CD4-positive, alpha-beta memory T cell (primary cell): Measurements from ENCODE around the gene FA2H. TPM values are rescaled to one million over a fixed set of nuclear protein-coding genes. Genes with fewer than 3 reads are reported as not detected.

Experiments
- CTCF ChIA-PET: fragments of 350-600 bp; sonication (Branson Sonifier 250); formaldehyde crosslinking; loops from one replicate; lab custom pipeline; 2021; ENCODE audit warnings: inconsistent platforms; ENCODE audit not compliant: partially characterized antibody; lab: Charles Lee
- POLR2A ChIA-PET: fragments of 350-600 bp; sonication (Branson Sonifier 250); formaldehyde crosslinking; loops from one replicate; lab custom pipeline; 2021; ENCODE audit not compliant: partially characterized antibody; lab: Charles Lee
- DNase-seq, 5 donors: peaks; one replicate each; pipeline versions ENCODE4 v3.0.0 to v3.0.0-alpha.2; 2020 to 2022; ENCODE audit warnings: mixed read lengths in 1 of 5
- H3K27ac ChIP-seq: one replicate; pipeline ENCODE4 v1.7.0; 2013; ENCODE audit warnings: low read depth, low read length
- H3K27me3 ChIP-seq: 2 replicates; pipeline ENCODE4 v1.7.0; 2013; ENCODE audit warnings: mild to moderate bottlenecking, low read length, moderate library complexity; ENCODE audit not compliant: insufficient read depth
- H3K36me3 ChIP-seq: 2 replicates; pipeline ENCODE4 v1.7.0; 2013; ENCODE audit warnings: mild to moderate bottlenecking, low read length, moderate library complexity; ENCODE audit not compliant: insufficient read depth
- H3K4me1 ChIP-seq: 2 replicates; pipeline ENCODE4 v1.7.0; 2013; ENCODE audit warnings: mild to moderate bottlenecking, low read length, moderate library complexity; ENCODE audit not compliant: insufficient read depth
- H3K4me3 ChIP-seq, 2 donors: one replicate each; pipeline ENCODE4 v1.7.0; 2013; ENCODE audit warnings: low read length in 2 of 2, mild to moderate bottlenecking in 1 of 2
- H3K9me3 ChIP-seq, 2 donors: one replicate each; pipeline ENCODE4 v1.7.0; 2013; ENCODE audit warnings: low read length in 2 of 2, control low read depth in 1 of 2; ENCODE audit not compliant: control insufficient read depth in 1 of 2
- H3K27ac Mint-ChIP-seq, 7 donors: one replicate each; pipeline ENCODE4 v1.8.0; 2020 to 2021; ENCODE audit warnings: mixed read lengths in 7 of 7, mild to moderate bottlenecking in 6 of 7, inconsistent platforms in 3 of 7, moderate library complexity in 3 of 7
- H3K27me3 Mint-ChIP-seq, 2 donors: one replicate each; pipeline ENCODE4 v1.8.0; 2020 to 2021; ENCODE audit warnings: mixed read lengths in 2 of 2
- H3K36me3 Mint-ChIP-seq, 2 donors: one replicate each; pipeline ENCODE4 v1.8.0; 2020 to 2021; ENCODE audit warnings: mixed read lengths in 2 of 2, inconsistent platforms in 1 of 2, mild to moderate bottlenecking in 1 of 2
- H3K4me1 Mint-ChIP-seq, 4 donors: one replicate each; pipeline ENCODE4 v1.8.0; 2020 to 2021; ENCODE audit warnings: mixed read lengths in 4 of 4, mild to moderate bottlenecking in 1 of 4
- H3K4me3 Mint-ChIP-seq, 8 donors: one replicate each; pipeline ENCODE4 v1.8.0; 2020 to 2021; ENCODE audit warnings: mixed read lengths in 8 of 8, mild to moderate bottlenecking in 7 of 8, moderate library complexity in 6 of 8, inconsistent platforms in 3 of 8
- H3K9me3 Mint-ChIP-seq, 8 donors: one replicate each; pipeline ENCODE4 v1.8.0; 2020 to 2021; ENCODE audit warnings: mixed read lengths in 8 of 8, mild to moderate bottlenecking in 5 of 8, inconsistent platforms in 3 of 8, moderate library complexity in 1 of 8
- intact Hi-C: fragments of 100-400 bp; cut with micrococcal nuclease; formaldehyde crosslinking; loops from one replicate; pipeline ENCODE4 v1.15.1; 2023
- polyA plus RNA-seq, 2 donors: library from polyadenylated mRNA; unstranded; fragments of 300-500 nt; fragmentation: Illumina TruSeq; gene quantifications; one replicate each; pipeline ENCODE4 v1.2.3, GENCODE V29; 2021
- total RNA-seq, 2 experiments: library from RNA; stranded (reverse); gene quantifications; one replicate each; pipeline ENCODE4 v1.2.3, GENCODE V29; 2021

The FA2H gene
- total and polyA plus RNA-seq, 4 experiments from 2014 or later: 0.17 to 0.21 TPM; not detected in 2

DNA sequence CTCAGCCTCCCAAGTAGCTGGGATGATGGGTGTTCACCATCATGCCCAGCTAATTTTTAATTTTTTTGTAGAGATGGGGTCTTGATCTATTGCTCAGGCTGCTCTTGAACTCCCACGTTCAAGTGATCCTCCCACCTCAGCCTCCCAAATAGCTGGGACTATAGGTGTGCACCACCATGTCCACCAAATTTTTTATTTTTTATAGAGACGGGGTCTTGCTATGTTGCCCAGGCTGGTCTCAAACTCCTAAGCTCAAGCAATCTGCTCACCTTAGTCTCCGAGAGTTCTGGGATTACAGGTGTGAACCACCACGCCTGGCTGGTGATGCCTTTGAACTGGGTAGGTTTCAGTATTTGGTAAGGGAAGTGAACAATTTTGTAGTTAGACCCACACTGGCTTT is 30.1 kb downstream of the FA2H start:
- H3K4me3 ChIP-seq: no peak overlapping the region
- no peaks in the 10 kb centered on the region for H3K9me3 ChIP-seq
- POLR2A ChIA-PET: no interaction called here
- intact Hi-C loops: no loop called here
- Mint-ChIP-seq H3K27ac (peak overlapping the region in 1 of 7 donors; percentile 22), H3K9me3 (no peaks in the 10 kb centered on the region), H3K4me3 (no peak overlapping the region), H3K27me3 (peaks cover 0 to 3% of the 10 kb centered on the region in 2 donors), H3K4me1 (no peaks in the 10 kb centered on the region), H3K36me3 (no peaks in the 10 kb centered on the region)
- CTCF ChIA-PET: no interaction called here
- no peak overlapping the region for H3K27ac ChIP-seq
- H3K27me3 ChIP-seq: no peaks in the 10 kb centered on the region
- no peaks in the 10 kb centered on the region for H3K4me1 ChIP-seq
- no peak for DNase-seq
- no peaks in the 10 kb centered on the region for H3K36me3 ChIP-seq

GRCh38 chr16:74743668-74744299 is 30.8 kb downstream of the FA2H start:
- no peaks in the 10 kb centered on the region for H3K9me3 ChIP-seq
- no peaks in the 10 kb centered on the region for H3K9me3 Mint-ChIP-seq
- no peaks in the 10 kb centered on the region for H3K27me3 ChIP-seq
- ChIA-PET CTCF (no interaction called here), POLR2A (no interaction called here)
- H3K4me1 ChIP-seq: no peaks in the 10 kb centered on the region
- no peak overlapping the region for H3K4me3 Mint-ChIP-seq
- no peaks in the 10 kb centered on the region for H3K36me3 ChIP-seq
- H3K27me3 Mint-ChIP-seq: peaks cover 0 to 3% of the 10 kb centered on the region in 2 donors
- H3K36me3 Mint-ChIP-seq: no peaks in the 10 kb centered on the region
- H3K4me3 ChIP-seq: no peak overlapping the region
- no peak for DNase-seq
- H3K4me1 Mint-ChIP-seq: no peaks in the 10 kb centered on the region
- intact Hi-C loops: no loop called here
- no peak overlapping the region for H3K27ac ChIP-seq
- no peak overlapping the region for H3K27ac Mint-ChIP-seq

- Histone ChIP-seq H3K4me1 (no peaks in the 10 kb centered on the region), H3K4me3 (no peak overlapping the region), H3K27me3 (no peaks in the 10 kb centered on the region), H3K36me3 (no peaks in the 10 kb centered on the region), H3K27ac (no peak overlapping the region), H3K9me3 (no peaks in the 10 kb centered on the region)
- ChIA-PET CTCF (no interaction called here), POLR2A (no interaction called here)
- Mint-ChIP-seq H3K4me1 (no peaks in the 10 kb centered on the region), H3K4me3 (no peak overlapping the region), H3K27ac (no peak overlapping the region), H3K36me3 (no peaks in the 10 kb centered on the region), H3K27me3 (peaks cover 0 to 3% of the 10 kb centered on the region in 2 donors), H3K9me3 (no peaks in the 10 kb centered on the region)
- DNase-seq: no peak
- intact Hi-C loops: no loop called here
Measured at GRCh38 chr16:74743045-74743667, 31.5 kb downstream of the FA2H start.

DNA sequence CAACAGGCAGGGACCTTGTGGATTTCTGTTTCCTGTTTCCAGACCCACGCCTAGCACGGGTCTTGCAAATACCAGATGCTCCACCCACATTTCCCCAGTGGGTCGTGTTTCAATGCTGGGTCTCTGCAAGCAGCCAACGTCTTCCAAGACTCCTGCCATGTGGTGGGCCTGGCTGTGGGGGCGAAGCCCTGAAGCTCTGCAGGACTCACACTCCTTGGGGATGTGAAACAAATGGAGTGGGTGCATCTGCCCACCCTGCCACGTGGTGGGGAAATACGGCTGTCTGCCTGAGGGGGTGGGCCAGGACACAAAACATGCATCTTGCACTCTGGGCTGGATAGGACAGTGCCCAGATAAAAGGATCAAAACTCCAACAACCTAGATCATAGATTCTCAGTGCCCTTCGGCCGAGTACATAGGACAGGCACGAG is 32.6 kb downstream of the FA2H start:
- no peaks in the 10 kb centered on the region for H3K27me3 ChIP-seq
- Mint-ChIP-seq H3K4me3 (no peak overlapping the region), H3K4me1 (no peaks in the 10 kb centered on the region), H3K27ac (no peak overlapping the region), H3K27me3 (peaks cover 0 to 5% of the 10 kb centered on the region in 2 donors), H3K36me3 (no peaks in the 10 kb centered on the region), H3K9me3 (no peaks in the 10 kb centered on the region)
- ChIA-PET CTCF (no interaction called here), POLR2A (no interaction called here)
- DNase-seq: no peak
- no peaks in the 10 kb centered on the region for H3K4me1 ChIP-seq
- H3K27ac ChIP-seq: no peak overlapping the region
- intact Hi-C loops: no loop called here
- no peaks in the 10 kb centered on the region for H3K36me3 ChIP-seq
- no peak overlapping the region for H3K4me3 ChIP-seq
- H3K9me3 ChIP-seq: no peaks in the 10 kb centered on the region

- Histone ChIP-seq H3K27me3 (no peaks in the 10 kb centered on the region), H3K4me3 (no peak overlapping the region), H3K27ac (no peak overlapping the region), H3K4me1 (no peaks in the 10 kb centered on the region), H3K9me3 (no peaks in the 10 kb centered on the region), H3K36me3 (no peaks in the 10 kb centered on the region)
- Mint-ChIP-seq H3K4me3 (no peak overlapping the region), H3K4me1 (no peaks in the 10 kb centered on the region), H3K36me3 (no peaks in the 10 kb centered on the region), H3K9me3 (no peaks in the 10 kb centered on the region), H3K27ac (no peak overlapping the region), H3K27me3 (peaks cover 0 to 5% of the 10 kb centered on the region in 2 donors)
- ChIA-PET POLR2A (no interaction called here), CTCF (no interaction called here)
- intact Hi-C loops: no loop called here
- DNase-seq: no peak
Measured at GRCh38 chr16:74740795-74741304, 33.8 kb downstream of the FA2H start.

DNA sequence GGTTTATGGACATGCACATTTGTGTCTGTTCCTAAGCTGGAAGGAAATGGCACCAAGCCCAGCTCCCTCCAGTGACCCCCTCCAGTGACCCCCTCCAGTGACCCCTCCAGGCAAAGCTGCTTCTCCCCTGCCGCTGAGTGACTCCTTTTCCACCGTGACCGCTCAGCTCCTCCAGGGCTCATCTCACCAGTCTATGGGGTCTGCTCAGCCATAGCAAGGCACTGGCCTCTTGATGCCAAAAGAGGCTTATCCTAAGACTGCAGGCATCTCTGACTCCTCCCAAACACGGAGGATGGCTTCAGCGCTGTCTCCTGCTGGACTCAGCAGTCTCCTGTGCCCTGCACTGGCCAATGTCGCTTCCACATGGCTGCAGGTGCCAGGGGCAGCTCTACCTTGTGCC is 35.3 kb downstream of the FA2H start:
- H3K36me3 Mint-ChIP-seq: no peaks in the 10 kb centered on the region
- H3K4me1 ChIP-seq: no peaks in the 10 kb centered on the region
- peaks cover 0 to 5% of the 10 kb centered on the region in 2 donors for H3K27me3 Mint-ChIP-seq
- POLR2A ChIA-PET: no interaction called here
- H3K36me3 ChIP-seq: no peaks in the 10 kb centered on the region
- no peak overlapping the region for H3K27ac Mint-ChIP-seq
- peaks cover 4% of the 10 kb centered on the region for H3K27me3 ChIP-seq
- no peak for DNase-seq
- H3K9me3 Mint-ChIP-seq: no peaks in the 10 kb centered on the region
- no peak overlapping the region for H3K4me3 Mint-ChIP-seq
- H3K27ac ChIP-seq: no peak overlapping the region
- H3K4me1 Mint-ChIP-seq: no peaks in the 10 kb centered on the region
- CTCF ChIA-PET: no interaction called here
- no peaks in the 10 kb centered on the region for H3K9me3 ChIP-seq
- H3K4me3 ChIP-seq: no peak overlapping the region
- intact Hi-C loops: no loop called here

- Mint-ChIP-seq H3K27ac (no peak overlapping the region), H3K4me1 (no peaks in the 10 kb centered on the region), H3K4me3 (no peak overlapping the region), H3K9me3 (no peaks in the 10 kb centered on the region), H3K27me3 (peaks cover 0 to 5% of the 10 kb centered on the region in 2 donors), H3K36me3 (no peaks in the 10 kb centered on the region)
- intact Hi-C loops: no loop called here
- no peaks in the 10 kb centered on the region for H3K9me3 ChIP-seq
- CTCF ChIA-PET: no interaction called here
- H3K36me3 ChIP-seq: no peaks in the 10 kb centered on the region
- no peak overlapping the region for H3K27ac ChIP-seq
- H3K27me3 ChIP-seq: peaks cover 4% of the 10 kb centered on the region
- no peak for DNase-seq
- no peaks in the 10 kb centered on the region for H3K4me1 ChIP-seq
- H3K4me3 ChIP-seq: no peak overlapping the region
- POLR2A ChIA-PET: no interaction called here
Measured at GRCh38 chr16:74738816-74739215, 35.8 kb downstream of the FA2H start.
